ENCODE data around the gene INSIG1.

Gene INSIG1

DNA sequence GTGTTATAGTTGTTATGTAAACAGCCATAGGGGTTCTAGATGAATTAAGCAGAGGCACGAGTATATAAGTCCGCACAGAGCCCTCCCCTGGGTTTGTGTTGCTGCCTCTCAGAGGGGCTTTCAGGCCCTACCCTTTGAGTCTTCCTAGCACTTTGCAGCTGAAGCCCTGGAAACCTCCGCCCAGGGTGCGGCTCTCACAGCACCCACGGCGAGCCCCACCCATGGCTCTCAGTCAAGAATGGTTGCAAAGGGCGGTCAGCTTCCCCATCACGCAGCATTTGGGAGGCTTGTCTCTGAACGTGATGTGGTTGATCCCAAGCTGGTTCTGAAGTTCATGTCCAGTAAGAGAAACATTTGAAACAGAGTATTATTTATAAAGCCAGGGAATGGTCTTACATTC, 18.8 kb upstream of the INSIG1 start:
- H3K18ac ChIP-seq (ENCODE audit: low read length): no peak overlapping the region
- H3K79me2 ChIP-seq (ENCODE audit: control insufficient read depth, insufficient read depth, low read length): no peaks in the 10 kb centered on the region
- no peak overlapping the region for H3K23ac ChIP-seq (ENCODE audit: low read length)
- no CpG with 5 or more reads among the region's 9 CpGs for WGBS (ENCODE audit: extremely low coverage, insufficient coverage, low lambda C conversion rate)
- no peak for DNase-seq
- H3K36me3 ChIP-seq (ENCODE audit: control insufficient read depth, insufficient read depth, low read length): no peaks in the 10 kb centered on the region
- no peak overlapping the region for H3K4ac ChIP-seq (ENCODE audit: low read depth, low read length)
- H3K4me3 ChIP-seq (ENCODE audit: low read length): no peak overlapping the region
- H4K8ac ChIP-seq (ENCODE audit: low read depth, low read length): no peak overlapping the region
- no peak overlapping the region for H3K4me2 ChIP-seq (ENCODE audit: low read length)
- H3K27me3 ChIP-seq (ENCODE audit: insufficient read depth, low read length, poor library complexity): no peaks in the 10 kb centered on the region
- H4K5ac ChIP-seq (ENCODE audit: low read length): no peak overlapping the region
- no peak overlapping the region for H2BK15ac ChIP-seq (replicated peaks; ENCODE audit: low read depth)
- H3K4me1 ChIP-seq (ENCODE audit: control insufficient read depth, low read depth, low read length): no peaks in the 10 kb centered on the region
- no peak overlapping the region for H2BK120ac ChIP-seq (ENCODE audit: low read depth, low read length)
- no peak overlapping the region for H3K9ac ChIP-seq (ENCODE audit: low read length)
- no peak overlapping the region for H3K56ac ChIP-seq (ENCODE audit: low read length)
- H3K79me1 ChIP-seq (ENCODE audit: low read length): no peaks in the 10 kb centered on the region
- H3K27ac ChIP-seq (ENCODE audit: low read depth, low read length): no peak overlapping the region
- no peak overlapping the region for H2AK5ac ChIP-seq (ENCODE audit: low read length)
- no peak overlapping the region for H2BK5ac ChIP-seq (ENCODE audit: low read length)

DNA sequence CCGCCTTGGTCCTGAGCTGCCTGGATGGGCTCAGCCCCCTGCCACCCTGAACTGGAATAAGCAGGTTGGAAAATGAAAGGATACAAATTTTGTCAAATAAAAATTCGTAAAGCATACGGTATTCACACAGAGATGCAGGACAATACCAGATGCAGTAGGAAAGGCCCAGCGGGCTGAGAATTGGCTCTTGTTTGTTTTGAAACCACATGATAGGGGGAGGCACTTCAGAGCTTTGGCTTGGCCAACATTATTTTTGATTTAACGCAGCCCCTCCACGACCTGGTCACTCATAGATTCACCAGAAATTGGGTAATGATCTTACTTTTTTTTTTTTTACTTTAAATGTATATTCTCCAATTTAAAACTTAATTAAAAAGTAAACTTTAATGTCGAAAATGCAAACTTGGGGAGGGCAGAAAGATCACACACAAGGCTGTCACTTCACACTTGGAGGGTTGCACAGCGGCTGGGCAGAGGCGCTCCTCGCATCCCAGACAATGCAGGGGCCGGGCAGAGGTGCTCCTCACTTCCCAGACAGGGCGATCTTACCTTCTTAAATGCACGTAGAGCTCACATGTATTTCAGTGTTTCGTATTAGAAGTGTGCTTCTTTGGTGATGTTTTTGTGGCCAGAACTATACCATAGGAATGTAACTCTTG, 17.8 kb upstream of the INSIG1 start:
- no peak overlapping the region for H3K4me2 ChIP-seq (ENCODE audit: low read length)
- no peak overlapping the region for H3K4me3 ChIP-seq (ENCODE audit: low read length)
- no peak overlapping the region for H3K9ac ChIP-seq (ENCODE audit: low read length)
- no peaks in the 10 kb centered on the region for H3K79me1 ChIP-seq (ENCODE audit: low read length)
- H2BK120ac ChIP-seq (ENCODE audit: low read depth, low read length): no peak overlapping the region
- H2AK5ac ChIP-seq (ENCODE audit: low read length): no peak overlapping the region
- no peaks in the 10 kb centered on the region for H3K27me3 ChIP-seq (ENCODE audit: insufficient read depth, low read length, poor library complexity)
- H3K56ac ChIP-seq (ENCODE audit: low read length): no peak overlapping the region
- no peaks in the 10 kb centered on the region for H3K4me1 ChIP-seq (ENCODE audit: control insufficient read depth, low read depth, low read length)
- no peak overlapping the region for H4K8ac ChIP-seq (ENCODE audit: low read depth, low read length)
- no peak overlapping the region for H3K4ac ChIP-seq (ENCODE audit: low read depth, low read length)
- H2BK5ac ChIP-seq (ENCODE audit: low read length): no peak overlapping the region
- no peak overlapping the region for H3K27ac ChIP-seq (ENCODE audit: low read depth, low read length)
- no peaks in the 10 kb centered on the region for H3K36me3 ChIP-seq (ENCODE audit: control insufficient read depth, insufficient read depth, low read length)
- H4K5ac ChIP-seq (ENCODE audit: low read length): no peak overlapping the region
- H3K23ac ChIP-seq (ENCODE audit: low read length): no peak overlapping the region
- H2BK15ac ChIP-seq (replicated peaks; ENCODE audit: low read depth): no peak overlapping the region
- no peaks in the 10 kb centered on the region for H3K79me2 ChIP-seq (ENCODE audit: control insufficient read depth, insufficient read depth, low read length)
- no peak for DNase-seq
- no peak overlapping the region for H3K18ac ChIP-seq (ENCODE audit: low read length)
- WGBS (ENCODE audit: extremely low coverage, insufficient coverage, low lambda C conversion rate): no CpG with 5 or more reads among the region's 14 CpGs

DNA sequence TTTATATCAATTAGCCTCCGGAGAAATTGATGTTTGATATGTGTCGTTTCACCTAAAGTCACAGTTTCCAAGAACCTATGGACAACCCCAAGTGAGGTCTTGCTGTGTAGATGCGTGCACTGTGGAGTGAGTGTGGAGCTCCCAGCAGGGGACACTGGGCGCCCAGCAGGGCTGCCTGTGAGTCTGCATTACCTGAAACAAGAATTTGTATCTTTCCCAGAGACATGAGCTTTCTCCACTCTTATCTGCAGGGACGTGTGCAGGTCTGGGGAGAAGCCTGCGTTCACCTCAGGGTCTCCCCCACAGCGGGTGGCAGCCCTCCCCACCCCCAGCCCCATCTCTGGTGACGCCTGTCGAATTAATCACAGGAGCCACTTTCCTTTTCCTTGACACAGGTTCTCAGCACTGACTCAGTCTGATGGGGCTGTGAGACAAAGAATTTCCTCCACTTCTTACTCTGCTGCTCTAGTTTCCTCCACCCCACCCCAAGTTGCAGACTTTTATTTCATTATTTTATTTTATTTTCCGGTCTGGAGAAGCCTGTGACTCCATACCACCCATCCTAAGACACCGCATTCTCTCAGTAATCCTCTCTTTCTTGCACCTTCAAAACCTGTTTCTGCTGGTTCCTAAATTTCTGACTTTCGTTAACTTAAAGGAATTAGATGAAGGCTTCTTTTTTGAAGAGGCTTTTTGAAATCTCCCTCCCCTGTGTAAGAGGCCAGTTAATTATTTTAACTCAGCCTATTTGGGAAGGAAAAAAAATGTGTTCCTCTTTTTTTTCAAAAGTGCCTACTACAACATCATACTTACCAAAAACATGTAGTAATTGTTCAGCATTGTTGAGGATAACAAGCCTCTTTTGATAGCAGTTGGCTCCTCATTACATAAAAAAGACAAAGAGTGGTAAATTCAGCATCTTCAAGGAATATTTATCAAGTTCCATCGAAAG, 17.0 kb upstream of the INSIG1 start:
- Histone ChIP-seq H3K79me1 (ENCODE audit: low read length) (no peaks in the 10 kb centered on the region), H2BK15ac (replicated peaks; ENCODE audit: low read depth) (no peak overlapping the region), H2AK5ac (ENCODE audit: low read length) (no peak overlapping the region), H3K18ac (ENCODE audit: low read length) (no peak overlapping the region), H4K5ac (ENCODE audit: low read length) (no peak overlapping the region), H3K9ac (ENCODE audit: low read length) (no peak overlapping the region), H3K4me3 (ENCODE audit: low read length) (no peak overlapping the region), H2BK120ac (ENCODE audit: low read depth, low read length) (no peak overlapping the region), H3K79me2 (ENCODE audit: control insufficient read depth, insufficient read depth, low read length) (no peaks in the 10 kb centered on the region), H3K27ac (ENCODE audit: low read depth, low read length) (no peak overlapping the region), H2BK5ac (ENCODE audit: low read length) (no peak overlapping the region), H3K56ac (ENCODE audit: low read length) (no peak overlapping the region), H3K27me3 (ENCODE audit: insufficient read depth, low read length, poor library complexity) (no peaks in the 10 kb centered on the region), H3K4ac (ENCODE audit: low read depth, low read length) (no peak overlapping the region), H3K36me3 (ENCODE audit: control insufficient read depth, insufficient read depth, low read length) (no peaks in the 10 kb centered on the region), H3K23ac (ENCODE audit: low read length) (no peak overlapping the region), H4K8ac (ENCODE audit: low read depth, low read length) (no peak overlapping the region), H3K4me2 (ENCODE audit: low read length) (no peak overlapping the region), H3K4me1 (ENCODE audit: control insufficient read depth, low read depth, low read length) (no peaks in the 10 kb centered on the region)
- no peak for DNase-seq
- no CpG with 5 or more reads among the region's 13 CpGs for WGBS (ENCODE audit: extremely low coverage, insufficient coverage, low lambda C conversion rate)

DNA sequence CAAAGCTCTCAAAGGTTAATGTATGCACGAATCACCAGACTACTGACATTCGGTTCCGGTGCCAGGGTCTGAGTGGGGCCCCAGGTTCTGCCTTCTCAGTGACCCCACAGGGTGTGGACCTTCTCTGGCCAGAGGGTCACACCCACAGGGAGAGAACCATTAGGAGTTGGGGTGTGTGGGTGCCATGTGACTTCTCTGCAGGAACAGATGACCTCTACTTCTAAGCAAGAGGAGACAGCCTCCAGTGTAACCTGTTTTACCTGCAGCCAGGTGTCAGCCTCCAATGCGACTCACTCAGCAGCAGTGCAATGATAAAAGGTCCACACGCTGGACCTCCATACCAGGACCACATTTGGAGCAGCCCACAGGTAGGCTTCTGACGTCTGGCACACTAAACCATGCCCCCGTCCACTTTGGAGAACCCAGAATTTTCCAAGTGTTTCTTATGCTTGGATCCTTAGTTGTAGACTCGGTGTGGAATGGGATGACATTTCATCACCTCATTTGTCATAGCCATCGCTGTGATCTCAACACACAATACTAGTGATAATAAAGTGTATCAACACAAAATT, 16.2 kb upstream of the INSIG1 start:
- no CpG with 5 or more reads among the region's 9 CpGs for WGBS (ENCODE audit: extremely low coverage, insufficient coverage, low lambda C conversion rate)
- Histone ChIP-seq H2BK15ac (replicated peaks; ENCODE audit: low read depth) (no peak overlapping the region), H3K56ac (ENCODE audit: low read length) (no peak overlapping the region), H2BK120ac (ENCODE audit: low read depth, low read length) (no peak overlapping the region), H2AK5ac (ENCODE audit: low read length) (no peak overlapping the region), H3K27me3 (ENCODE audit: insufficient read depth, low read length, poor library complexity) (no peaks in the 10 kb centered on the region), H2BK5ac (ENCODE audit: low read length) (no peak overlapping the region), H4K5ac (ENCODE audit: low read length) (no peak overlapping the region), H3K4ac (ENCODE audit: low read depth, low read length) (no peak overlapping the region), H3K18ac (ENCODE audit: low read length) (no peak overlapping the region), H3K4me1 (ENCODE audit: control insufficient read depth, low read depth, low read length) (no peaks in the 10 kb centered on the region), H3K4me2 (ENCODE audit: low read length) (no peak overlapping the region), H3K27ac (ENCODE audit: low read depth, low read length) (no peak overlapping the region), H3K79me1 (ENCODE audit: low read length) (no peaks in the 10 kb centered on the region), H3K79me2 (ENCODE audit: control insufficient read depth, insufficient read depth, low read length) (no peaks in the 10 kb centered on the region), H3K23ac (ENCODE audit: low read length) (no peak overlapping the region), H4K8ac (ENCODE audit: low read depth, low read length) (no peak overlapping the region), H3K36me3 (ENCODE audit: control insufficient read depth, insufficient read depth, low read length) (no peaks in the 10 kb centered on the region), H3K9ac (ENCODE audit: low read length) (no peak overlapping the region), H3K4me3 (ENCODE audit: low read length) (no peak overlapping the region)
- no peak for DNase-seq

DNA sequence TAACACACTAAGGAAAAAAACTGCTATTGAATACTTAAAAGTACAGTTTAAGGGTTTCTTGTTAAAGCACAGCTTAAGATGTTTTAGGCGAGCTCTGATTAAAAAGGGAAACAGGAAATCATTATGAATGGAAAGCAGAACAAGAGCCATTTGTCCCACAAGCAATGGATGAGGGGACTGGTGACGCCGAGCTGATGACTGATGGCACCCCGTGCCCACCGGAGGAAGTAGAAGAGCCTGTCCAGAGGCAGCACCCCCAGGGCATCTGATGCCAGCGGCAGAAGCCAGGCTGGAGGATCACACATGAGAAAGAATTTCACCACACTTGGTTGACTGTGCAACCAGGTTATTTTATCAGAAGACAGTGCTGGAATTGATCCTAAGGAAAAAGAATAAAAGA, 15.0 kb upstream of the INSIG1 start:
- Histone ChIP-seq H4K8ac (ENCODE audit: low read depth, low read length) (no peak overlapping the region), H3K56ac (ENCODE audit: low read length) (no peak overlapping the region), H3K4ac (ENCODE audit: low read depth, low read length) (no peak overlapping the region), H3K27ac (ENCODE audit: low read depth, low read length) (no peak overlapping the region), H3K79me1 (ENCODE audit: low read length) (no peaks in the 10 kb centered on the region), H3K4me2 (ENCODE audit: low read length) (no peak overlapping the region), H3K36me3 (ENCODE audit: control insufficient read depth, insufficient read depth, low read length) (no peaks in the 10 kb centered on the region), H4K5ac (ENCODE audit: low read length) (no peak overlapping the region), H3K23ac (ENCODE audit: low read length) (no peak overlapping the region), H3K9ac (ENCODE audit: low read length) (no peak overlapping the region), H2BK5ac (ENCODE audit: low read length) (no peak overlapping the region), H2BK15ac (replicated peaks; ENCODE audit: low read depth) (no peak overlapping the region), H3K4me3 (ENCODE audit: low read length) (no peak overlapping the region), H3K4me1 (ENCODE audit: control insufficient read depth, low read depth, low read length) (no peaks in the 10 kb centered on the region), H3K27me3 (ENCODE audit: insufficient read depth, low read length, poor library complexity) (no peaks in the 10 kb centered on the region), H2BK120ac (ENCODE audit: low read depth, low read length) (no peak overlapping the region), H2AK5ac (ENCODE audit: low read length) (no peak overlapping the region), H3K79me2 (ENCODE audit: control insufficient read depth, insufficient read depth, low read length) (no peaks in the 10 kb centered on the region), H3K18ac (ENCODE audit: low read length) (no peak overlapping the region)
- no CpG with 5 or more reads among the region's 6 CpGs for WGBS (ENCODE audit: extremely low coverage, insufficient coverage, low lambda C conversion rate)
- no peak for DNase-seq

All from mesendoderm (in vitro differentiated cells).